ENCODE data around the gene UQCRHL. TPM values are rescaled to one million over a fixed set of nuclear protein-coding genes. Genes with fewer than 3 reads are reported as not detected.

Gene UQCRHL
- total and polyA plus RNA-seq, 2 experiments from 2014 or later, result 2.3 to 3.0 TPM

DNA sequence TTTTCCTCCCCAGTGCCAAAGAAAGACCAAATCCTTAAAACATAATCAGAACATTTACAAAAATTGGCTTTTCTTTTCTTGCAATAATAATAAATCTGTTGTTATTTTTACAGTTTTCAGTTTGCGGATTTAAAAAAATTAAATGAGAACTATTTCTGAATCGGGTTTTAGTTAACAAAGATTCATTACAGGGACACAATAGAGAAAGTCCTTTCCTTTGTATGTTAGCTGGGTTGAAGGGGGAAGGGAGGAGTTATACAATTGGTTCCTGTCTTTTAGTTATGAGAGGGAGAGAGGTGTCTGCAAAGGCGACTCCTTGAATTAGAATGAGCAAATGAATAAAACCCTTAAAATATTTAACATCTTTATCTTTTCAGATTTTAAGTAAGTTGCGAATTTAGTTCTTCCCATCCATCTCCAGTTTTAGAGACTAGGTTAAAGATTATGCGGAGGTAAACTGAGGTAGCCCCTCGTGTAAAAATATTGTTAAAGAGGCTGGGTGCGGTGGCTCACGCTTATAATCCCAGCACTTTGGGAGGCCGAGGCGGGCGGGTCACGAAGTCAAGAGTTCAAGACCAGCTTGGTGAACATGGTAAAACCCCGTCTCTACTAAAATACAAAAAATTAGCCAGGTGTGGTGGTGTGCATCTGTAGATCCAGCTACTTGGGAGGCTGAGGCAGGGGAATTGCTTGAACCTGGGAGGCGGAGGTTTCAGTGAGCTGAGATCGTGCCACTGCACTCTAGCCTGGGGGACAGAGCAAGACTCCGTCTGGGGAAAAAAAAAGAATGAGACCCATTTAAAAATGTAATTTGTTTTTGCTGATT is 44.0 kb upstream of the UQCRHL start (continued):
- TF ChIP-seq, protein P1, sequence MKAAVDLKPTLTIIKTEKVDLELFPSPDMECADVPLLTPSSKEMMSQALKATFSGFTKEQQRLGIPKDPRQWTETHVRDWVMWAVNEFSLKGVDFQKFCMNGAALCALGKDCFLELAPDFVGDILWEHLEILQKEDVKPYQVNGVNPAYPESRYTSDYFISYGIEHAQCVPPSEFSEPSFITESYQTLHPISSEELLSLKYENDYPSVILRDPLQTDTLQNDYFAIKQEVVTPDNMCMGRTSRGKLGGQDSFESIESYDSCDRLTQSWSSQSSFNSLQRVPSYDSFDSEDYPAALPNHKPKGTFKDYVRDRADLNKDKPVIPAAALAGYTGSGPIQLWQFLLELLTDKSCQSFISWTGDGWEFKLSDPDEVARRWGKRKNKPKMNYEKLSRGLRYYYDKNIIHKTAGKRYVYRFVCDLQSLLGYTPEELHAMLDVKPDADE (IDR thresholded peaks at IDR 0.05), result no peak
- TF ChIP-seq CREB1 (CRISPR knock-in tag; IDR thresholded peaks at IDR 0.05; ENCODE audit: low read depth) (no peak), NANOG (IDR thresholded peaks at IDR 0.05; ENCODE audit: borderline replicate concordance) (no peak), JUNB (IDR thresholded peaks at IDR 0.05; ENCODE audit: unreplicated experiment) (no peak), POLR2AphosphoS5 (IDR thresholded peaks at IDR 0.05; ENCODE audit: low read depth) (no peak), EZH2 (IDR thresholded peaks at IDR 0.05; ENCODE audit: low read depth, unreplicated experiment) (no peak), EZH2phosphoT487 (IDR thresholded peaks at IDR 0.05; ENCODE audit: unreplicated experiment) (no peak), ZNF114 (CRISPR knock-in tag; IDR thresholded peaks at IDR 0.05) (no peak), ZNF331 (CRISPR knock-in tag; IDR thresholded peaks at IDR 0.05; ENCODE audit: low read depth) (no peak), STAT1 (IDR thresholded peaks at IDR 0.05; ENCODE audit: unreplicated experiment) (no peak)
- TF ChIP-seq, protein P2, sequence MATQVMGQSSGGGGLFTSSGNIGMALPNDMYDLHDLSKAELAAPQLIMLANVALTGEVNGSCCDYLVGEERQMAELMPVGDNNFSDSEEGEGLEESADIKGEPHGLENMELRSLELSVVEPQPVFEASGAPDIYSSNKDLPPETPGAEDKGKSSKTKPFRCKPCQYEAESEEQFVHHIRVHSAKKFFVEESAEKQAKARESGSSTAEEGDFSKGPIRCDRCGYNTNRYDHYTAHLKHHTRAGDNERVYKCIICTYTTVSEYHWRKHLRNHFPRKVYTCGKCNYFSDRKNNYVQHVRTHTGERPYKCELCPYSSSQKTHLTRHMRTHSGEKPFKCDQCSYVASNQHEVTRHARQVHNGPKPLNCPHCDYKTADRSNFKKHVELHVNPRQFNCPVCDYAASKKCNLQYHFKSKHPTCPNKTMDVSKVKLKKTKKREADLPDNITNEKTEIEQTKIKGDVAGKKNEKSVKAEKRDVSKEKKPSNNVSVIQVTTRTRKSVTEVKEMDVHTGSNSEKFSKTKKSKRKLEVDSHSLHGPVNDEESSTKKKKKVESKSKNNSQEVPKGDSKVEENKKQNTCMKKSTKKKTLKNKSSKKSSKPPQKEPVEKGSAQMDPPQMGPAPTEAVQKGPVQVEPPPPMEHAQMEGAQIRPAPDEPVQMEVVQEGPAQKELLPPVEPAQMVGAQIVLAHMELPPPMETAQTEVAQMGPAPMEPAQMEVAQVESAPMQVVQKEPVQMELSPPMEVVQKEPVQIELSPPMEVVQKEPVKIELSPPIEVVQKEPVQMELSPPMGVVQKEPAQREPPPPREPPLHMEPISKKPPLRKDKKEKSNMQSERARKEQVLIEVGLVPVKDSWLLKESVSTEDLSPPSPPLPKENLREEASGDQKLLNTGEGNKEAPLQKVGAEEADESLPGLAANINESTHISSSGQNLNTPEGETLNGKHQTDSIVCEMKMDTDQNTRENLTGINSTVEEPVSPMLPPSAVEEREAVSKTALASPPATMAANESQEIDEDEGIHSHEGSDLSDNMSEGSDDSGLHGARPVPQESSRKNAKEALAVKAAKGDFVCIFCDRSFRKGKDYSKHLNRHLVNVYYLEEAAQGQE (IDR thresholded peaks at IDR 0.05; ENCODE audit: unreplicated experiment), result no peak
- TF ChIP-seq, protein P3, sequence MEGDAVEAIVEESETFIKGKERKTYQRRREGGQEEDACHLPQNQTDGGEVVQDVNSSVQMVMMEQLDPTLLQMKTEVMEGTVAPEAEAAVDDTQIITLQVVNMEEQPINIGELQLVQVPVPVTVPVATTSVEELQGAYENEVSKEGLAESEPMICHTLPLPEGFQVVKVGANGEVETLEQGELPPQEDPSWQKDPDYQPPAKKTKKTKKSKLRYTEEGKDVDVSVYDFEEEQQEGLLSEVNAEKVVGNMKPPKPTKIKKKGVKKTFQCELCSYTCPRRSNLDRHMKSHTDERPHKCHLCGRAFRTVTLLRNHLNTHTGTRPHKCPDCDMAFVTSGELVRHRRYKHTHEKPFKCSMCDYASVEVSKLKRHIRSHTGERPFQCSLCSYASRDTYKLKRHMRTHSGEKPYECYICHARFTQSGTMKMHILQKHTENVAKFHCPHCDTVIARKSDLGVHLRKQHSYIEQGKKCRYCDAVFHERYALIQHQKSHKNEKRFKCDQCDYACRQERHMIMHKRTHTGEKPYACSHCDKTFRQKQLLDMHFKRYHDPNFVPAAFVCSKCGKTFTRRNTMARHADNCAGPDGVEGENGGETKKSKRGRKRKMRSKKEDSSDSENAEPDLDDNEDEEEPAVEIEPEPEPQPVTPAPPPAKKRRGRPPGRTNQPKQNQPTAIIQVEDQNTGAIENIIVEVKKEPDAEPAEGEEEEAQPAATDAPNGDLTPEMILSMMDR (conservative IDR thresholded peaks at IDR 0.05; ENCODE audit: low read depth in 2 of 2), result no peak
